HG03039 (cell line): ENCODE data around the gene MAZ.
"Not testable (repeated sequence)": the region's sequence is repeated elsewhere in the genome, so short reads cannot be mapped to it uniquely, and the experiment has no call there.

ENCODE experiments used
- ATAC-seq: cut with Tn5 transposase; IDR thresholded peaks from one replicate; pipeline ENCODE4 v1.9.1; 2021; ENCODE audit warnings: mild to moderate bottlenecking, moderate library complexity; ENCODE audit not compliant: unreplicated experiment

The MAZ gene

GRCh38 chr16:29806099-29806579 lies at the start of gene MAZ:
Gene MAZ, plus strand, starts transcription at chr16:29806529. Its CDS starts 173 bp downstream, at chr16:29806702.
- ATAC-seq, result no peak

DNA sequence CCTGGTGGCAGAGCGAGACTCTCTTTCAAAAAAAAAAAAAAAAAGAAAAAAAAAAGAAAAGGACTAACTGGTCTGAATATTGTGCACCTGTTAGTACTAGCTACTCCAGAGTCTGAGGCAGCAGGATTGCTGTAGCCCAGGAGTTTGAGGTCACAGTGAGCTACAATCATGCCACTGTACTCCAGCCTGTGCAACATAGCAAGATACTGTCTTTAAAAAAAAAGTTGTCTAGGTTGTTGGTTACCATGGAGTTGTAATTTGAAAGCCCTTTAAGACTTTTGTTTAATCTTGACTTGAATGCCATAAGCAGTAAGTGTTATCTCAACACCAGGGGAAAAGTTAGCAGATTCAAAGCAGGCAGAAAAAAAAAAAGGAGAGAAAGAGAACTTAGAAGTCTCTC lies 49.7 kb upstream of the MAZ start:
- no peak for ATAC-seq

GRCh38 chr16:29757086-29757485 lies 49.2 kb upstream of the MAZ start:
- ATAC-seq, result not testable (repeated sequence)

DNA sequence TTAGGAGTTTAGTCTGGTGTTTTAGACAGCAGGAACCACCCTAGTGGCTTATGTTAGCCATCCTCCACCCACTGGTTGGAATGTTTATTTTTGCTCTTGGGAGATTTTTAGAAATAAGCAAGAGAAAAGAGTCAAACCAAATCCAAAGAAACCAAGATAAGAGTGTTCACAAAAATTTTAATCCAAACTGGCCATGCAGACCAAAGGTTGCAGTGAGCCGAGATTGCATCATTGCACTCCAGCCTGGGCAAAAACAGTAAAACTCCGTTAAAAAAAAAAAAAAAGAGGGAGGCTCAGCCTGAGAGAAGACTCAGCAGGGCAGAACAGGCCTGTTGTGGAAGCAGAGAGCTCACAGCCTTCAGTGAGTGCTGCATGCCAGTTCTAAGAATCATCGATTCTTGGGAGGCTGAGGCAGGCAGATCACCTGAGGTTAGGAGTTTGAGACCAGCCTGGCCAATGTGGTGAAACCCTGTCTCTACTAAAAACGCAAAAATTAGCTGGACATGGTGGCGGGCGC lies 48.3 kb upstream of the MAZ start:
- no peak for ATAC-seq

GRCh38 chr16:29760567-29761279 lies 45.6 kb upstream of the MAZ start:
- no peak for ATAC-seq

DNA sequence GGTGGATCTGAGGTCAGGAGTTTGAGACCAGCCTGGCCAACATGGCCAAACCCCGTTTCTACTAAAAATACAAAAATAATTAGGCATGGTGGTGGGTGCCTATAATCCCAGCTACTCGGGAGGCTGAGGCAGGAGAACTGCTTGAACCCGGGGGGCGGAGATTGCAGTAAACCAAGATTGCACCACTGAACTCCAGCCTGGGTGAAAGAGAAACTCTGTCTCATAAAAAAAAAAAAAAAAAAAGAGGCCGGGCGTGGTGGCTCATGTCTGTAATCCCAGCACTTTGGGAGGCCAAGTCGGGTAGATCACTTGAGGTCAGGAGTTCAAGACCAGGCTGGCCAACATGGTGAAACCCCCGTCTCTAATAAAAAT lies 45.1 kb upstream of the MAZ start:
- ATAC-seq, result not testable (repeated sequence)

GRCh38 chr16:29761882-29762281 lies 44.4 kb upstream of the MAZ start:
- no peak for ATAC-seq

- no peak for ATAC-seq
Measured at GRCh38 chr16:29763326-29763725, 43.0 kb upstream of the MAZ start.

DNA sequence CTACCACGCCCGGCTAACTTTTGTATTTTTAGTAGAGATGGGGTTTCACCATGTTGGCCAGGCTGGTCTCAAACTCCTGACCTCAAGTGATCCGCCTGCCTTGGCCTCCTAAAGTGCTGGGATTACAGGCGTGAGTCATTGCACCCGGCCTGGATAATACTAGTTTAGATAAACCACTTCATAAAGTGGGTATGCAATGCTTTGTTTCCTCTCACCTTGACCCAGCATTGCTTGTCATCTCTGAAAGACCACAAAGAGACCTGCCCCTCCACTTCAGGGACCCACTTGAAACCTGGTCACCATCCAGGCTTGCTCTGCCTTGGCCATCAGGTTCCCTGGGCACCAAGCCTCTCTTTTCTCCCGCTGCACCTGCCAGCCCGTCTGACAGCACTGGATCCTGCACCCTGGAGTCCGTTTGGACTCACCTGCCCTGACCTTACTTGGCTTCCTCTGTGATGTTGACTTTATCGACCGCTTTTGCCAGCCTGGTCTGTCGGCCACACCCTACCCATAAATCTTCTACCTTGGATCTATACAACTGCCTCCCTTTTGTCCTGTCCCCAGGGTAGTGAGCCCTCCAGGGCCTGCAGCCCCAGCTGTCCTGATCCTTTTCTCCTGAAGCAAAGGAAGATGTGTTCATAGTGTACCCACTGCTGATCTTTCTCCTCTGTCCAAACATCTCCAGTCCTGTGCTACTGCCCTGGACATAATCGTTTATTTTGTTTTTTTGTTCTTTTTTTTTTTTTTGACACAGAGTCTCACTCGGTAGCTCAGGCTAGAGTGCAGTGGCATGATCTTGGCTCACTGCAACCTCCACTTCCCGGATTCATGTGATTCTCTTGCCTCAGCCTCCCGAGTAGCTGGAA lies 40.9 kb upstream of the MAZ start:
- no peak for ATAC-seq

DNA sequence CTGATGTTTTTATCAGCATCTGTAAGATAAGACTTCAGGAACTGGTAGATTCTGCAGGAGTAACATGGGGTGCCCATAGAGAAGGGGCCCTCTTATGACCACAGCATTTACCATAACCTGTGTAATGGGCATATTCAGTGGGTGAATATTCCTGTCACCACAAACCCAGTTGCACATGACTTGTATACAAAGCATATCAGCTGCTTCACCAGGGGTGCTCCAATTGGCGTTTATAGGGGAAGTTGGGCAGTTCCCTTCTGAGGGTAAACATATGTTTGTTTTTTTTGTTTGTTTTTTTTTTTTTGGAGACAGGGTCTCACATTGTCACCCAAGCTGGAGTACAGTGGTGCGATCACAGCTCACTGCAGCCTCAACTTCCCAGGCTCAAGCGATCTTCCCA lies 39.8 kb upstream of the MAZ start:
- no peak for ATAC-seq

DNA sequence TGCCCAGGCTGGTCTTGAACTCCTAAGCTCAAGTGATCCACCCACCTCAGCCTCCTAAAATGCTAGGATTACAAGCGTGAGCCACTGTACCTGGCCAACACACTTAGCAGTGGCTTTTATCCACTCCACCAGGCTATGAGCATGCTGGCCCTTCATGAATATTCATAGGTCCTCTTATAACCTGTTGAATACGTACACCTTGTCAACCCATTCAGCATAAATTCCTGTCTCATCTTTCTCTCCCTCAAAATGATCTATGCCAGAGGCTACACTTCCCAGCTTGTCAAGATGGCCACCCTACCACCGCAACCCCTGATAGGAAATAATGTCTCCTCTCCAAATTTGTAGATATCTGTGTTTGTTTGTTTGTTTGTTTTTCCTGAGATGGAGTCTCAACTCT lies 39.3 kb upstream of the MAZ start:
- no peak for ATAC-seq

DNA sequence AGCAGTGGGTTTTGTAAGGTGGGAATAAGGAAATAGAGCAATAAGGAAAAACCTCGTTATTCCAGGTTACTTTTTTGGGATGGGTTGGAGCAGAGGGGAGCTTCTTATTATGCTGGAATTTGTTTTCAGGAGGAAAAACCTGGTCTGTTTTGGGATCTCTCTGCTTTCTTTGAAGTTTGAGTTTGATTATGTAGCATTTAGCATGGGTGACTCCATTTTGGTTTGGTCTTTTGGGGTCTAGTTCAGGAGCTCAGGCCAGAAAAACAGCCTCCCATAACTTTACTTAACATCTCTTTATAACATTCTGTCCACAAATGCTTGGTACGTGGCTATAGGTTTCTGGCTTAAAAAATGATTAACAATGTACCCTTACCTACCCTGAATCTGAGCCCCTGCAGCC lies 36.8 kb upstream of the MAZ start:
- no peak for ATAC-seq

DNA sequence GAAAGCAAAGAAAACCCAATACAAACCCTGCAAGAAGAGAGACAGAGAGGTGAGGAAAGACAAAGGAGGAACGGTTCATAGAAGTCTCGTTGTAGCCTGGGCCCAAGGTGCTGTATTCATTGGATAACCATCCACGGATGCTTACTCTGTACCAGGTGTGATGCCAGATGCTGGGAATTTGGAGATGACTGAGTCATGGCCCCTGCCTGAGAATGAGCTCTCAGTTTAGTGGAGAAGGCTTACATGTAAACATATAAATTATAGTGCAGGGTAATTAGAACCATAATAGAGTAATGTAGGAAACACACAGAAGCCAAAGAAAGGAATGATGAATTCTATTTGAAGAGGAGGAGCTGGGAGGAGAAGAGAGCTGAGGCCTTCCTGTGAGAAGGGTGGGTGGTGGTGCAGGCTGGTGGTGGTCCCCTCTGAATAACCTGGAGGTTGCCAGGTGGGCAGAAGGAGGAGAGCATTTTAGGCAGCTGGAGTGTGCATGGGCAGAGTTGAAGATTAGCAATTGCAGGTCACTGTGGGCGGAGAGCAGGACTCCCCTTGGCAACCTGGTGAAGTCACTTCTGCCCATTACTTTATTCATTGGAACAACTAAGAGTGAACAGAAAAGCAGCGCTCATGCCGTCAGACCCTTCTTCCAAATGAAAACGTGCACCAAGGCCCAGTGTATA lies 35.9 kb upstream of the MAZ start:
- no peak for ATAC-seq

DNA sequence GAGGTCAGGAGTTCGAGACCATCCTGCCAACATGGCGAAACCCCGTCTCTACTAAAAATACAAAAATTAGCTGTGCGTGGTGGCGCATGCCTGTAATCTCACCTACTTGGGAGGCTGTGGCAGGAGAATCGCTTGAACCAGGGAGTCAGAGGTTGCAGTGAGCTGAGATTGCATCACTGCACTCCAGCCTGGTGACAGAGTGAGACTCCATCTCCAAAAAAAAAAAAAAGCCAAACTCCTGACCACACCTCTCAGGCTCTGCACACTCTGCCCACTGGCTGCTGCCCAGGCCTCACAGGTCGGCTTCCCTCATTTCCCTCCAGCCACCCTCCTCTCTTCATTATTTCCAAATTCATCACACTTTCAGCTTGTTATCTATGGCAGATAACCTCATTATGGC lies 34.0 kb upstream of the MAZ start:
- not testable (repeated sequence) for ATAC-seq

DNA sequence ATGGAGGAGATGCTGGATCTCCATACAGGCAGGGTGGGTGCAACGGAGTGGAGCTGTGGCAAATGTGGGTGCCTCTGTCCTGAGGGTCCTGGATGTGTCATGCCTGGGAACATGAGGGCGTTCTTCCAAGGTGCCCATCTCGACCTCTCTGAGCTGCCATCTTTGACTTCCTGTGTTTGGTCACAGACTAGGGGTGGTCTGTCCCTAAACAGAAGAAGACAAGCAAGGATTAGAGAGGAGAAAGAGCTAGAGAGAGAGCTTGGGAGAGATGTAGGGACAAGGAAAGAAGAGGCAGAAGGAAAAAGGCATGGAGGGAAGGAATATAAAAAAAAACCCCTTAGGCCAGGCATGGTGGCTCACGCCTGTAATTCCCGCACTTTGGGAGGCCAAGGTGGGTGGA lies 31.6 kb upstream of the MAZ start:
- ATAC-seq, result no peak

DNA sequence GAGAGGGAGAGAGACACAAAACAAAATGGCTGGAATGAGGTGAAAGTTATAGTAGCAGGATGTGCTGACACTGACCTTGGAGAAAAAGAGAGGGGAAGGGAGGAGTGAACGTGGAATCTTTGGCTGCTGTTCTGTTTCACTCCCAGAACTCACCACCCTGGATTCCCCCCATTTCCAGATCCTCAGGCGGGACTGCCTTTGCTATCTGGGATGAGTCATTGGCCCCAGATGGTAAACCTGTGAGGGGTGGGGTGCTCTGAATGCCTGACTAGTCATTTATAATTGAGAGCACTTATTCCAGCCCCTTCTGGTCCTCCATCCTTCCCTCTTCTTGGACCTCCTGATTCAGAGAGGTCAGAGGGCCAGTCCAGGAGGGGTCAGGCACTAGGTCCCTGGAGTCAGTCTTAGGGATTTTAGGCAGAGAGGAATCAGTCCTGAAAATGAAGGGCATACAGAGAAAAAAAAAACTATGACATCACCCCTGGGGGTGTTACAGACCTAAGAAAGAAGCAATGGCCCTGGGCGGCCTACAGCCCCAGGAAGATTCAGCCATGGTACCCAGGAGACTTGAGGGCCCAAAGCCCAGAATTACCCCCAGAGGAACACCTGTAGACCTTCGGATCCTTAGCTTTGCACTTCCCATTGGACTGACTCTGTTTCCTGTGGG lies 30.5 kb upstream of the MAZ start:
- ATAC-seq, result no peak

- no peak for ATAC-seq
Measured at GRCh38 chr16:29777576-29778350, 28.6 kb upstream of the MAZ start, which contains the start of gene ZG16. Gene ZG16, plus strand, starts transcription at chr16:29778256. Its CDS starts 1,011 bp downstream, at chr16:29779267.

- ATAC-seq, result no peak
Measured at GRCh38 chr16:29779474-29779873, 26.9 kb upstream of the MAZ start.

DNA sequence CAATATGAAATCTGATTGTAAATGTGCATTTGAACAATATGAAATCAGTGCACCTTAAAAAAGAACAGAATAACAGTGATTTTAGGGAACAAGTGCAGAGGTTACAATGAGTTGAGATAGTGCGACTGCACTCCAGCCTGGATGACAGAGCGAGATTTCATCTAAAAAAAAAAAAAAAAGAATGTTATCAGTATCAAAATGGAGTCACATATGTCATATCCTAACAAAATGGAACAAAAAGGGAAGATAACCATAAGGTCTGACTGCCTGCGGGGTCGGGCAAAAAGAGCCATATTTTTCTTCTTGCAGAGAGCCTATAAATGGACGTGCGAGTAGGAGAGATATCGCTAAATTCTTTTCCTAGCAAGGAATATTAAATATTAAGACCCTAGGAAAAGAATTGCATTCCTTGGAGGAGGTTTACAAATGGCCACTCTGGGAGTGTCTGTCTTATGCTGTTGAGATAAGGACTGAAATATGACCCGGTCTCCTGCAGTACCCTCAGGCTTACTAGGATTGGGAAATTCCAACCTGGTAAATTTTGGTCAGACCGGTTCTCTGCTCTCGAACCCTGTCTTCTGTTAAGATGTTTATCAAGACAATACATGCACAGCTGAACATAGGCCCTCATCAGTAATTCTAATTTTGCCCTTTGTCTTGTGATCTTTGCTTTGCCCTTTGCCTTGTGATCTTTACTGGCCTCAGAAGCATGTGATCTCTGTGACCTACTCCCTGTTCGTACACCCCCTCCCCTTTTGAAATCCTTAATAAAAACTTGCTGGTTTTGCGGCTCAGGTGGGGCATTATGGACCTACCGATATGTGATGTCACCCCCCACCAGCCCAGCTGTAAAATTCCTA lies 23.0 kb upstream of the MAZ start:
- ATAC-seq, result not testable (repeated sequence)
